NCI-H510A (cell line): Measurements from ENCODE around the gene HERC2.
"Not testable (repeated sequence)": the region's sequence is repeated elsewhere in the genome, so short reads cannot be mapped to it uniquely, and the experiment has no call there.

ENCODE experiments used
- DNase-seq: peaks from one replicate; lab custom pipeline; 2025; lab: John Stamatoyannopoulos, UW

The HERC2 gene

GRCh38 chr15:28179270-28179669, 142.7 kb downstream of the HERC2 start:
- no peak for DNase-seq

GRCh38 chr15:28178727-28179126, 143.3 kb downstream of the HERC2 start:
- no peak for DNase-seq

DNA sequence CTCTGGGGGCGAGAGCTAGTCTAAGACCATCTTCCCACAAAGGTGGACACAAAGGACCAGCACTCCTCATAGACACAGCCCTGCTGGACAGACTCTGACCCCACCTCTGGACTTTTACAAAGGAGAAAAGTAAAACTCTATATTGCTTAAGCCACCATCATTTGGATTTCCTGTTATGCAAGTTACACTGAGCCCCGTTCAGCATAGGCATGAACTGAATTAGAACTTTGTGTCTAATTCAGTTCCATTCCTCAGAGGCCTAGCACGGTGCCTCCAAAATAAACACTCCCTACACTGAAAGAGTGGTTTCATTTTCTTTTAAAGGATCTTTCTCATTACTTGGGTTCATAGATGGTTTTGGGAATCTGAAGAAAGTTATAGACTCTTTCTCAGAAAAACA, 143.7 kb downstream of the HERC2 start:
- DNase-seq: no peak

DNA sequence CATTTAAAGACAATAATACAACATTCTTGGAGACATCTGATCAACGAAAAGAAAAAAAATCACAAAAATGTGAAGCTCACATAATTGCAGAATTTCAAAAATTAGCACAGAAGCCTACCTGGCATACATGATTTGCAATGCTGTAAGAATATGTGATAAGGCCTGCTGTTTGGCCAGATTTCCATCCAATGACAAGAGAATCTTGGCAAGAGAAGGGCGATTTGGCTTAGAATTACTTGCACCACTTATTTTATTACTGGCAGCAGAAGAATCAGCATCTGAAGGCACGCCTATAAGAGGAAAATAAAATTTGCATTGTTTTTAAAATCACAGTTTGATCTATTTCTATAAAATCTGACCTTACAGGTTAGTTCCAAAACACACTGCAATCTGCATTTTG, 152.6 kb downstream of the HERC2 start:
- DNase-seq: no peak

DNA sequence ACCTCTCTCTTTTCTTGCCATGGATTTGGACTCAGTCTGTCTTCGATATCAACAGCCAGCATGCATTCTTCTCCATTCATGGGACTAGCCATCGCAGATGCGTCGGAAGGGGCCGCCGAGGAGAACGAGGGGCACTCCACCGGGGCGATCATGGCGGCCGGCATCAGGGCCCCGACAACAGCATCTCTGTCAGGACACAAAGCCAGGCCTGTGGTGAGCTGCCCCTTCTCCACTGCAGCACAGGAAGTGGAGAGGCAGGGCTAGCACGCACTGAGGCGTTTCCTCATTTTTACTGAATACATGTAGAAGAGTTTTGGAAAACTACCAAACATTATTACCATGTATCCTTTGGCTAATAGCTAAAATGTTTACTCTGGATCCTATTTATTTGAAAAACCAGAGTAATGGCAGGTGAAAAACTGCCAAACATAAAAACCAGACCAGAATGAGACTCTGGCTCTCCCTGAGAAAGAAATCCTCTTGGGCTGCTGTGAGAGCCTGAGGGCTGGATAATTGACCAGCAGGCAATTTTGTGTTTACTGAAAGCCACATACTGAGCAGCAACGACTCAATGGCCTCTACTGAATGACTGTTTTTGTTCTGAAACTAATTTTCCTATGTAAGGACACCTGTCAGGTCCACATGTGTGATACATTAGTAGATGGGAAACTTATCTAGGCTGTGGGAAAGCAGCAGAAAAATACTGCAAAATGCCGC, 153.4 kb downstream of the HERC2 start:
- DNase-seq: not testable (repeated sequence)

DNA sequence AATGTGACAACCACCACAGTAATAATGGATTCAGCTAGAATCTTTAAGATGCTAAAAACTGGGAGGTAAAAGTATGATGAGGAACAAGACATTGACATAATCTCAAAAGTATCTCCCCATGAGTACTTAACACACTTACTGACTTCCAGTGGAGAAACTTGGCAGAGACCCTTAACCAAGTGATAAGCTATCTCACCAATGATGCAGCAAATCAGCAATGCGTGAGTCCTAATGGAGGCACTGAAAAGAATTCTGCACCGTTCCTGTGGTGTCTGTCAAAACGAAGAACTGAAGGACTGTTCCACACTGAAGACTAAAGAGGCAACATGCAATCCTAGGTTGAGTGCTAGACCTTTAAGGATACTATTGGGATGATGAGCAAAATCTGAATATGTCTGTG, 154.9 kb downstream of the HERC2 start:
- DNase-seq: no peak

GRCh38 chr15:28165791-28166190, 156.2 kb downstream of the HERC2 start:
- DNase-seq: no peak

- DNase-seq: no peak
Observed at GRCh38 chr15:28164876-28165275, 157.1 kb downstream of the HERC2 start.

DNA sequence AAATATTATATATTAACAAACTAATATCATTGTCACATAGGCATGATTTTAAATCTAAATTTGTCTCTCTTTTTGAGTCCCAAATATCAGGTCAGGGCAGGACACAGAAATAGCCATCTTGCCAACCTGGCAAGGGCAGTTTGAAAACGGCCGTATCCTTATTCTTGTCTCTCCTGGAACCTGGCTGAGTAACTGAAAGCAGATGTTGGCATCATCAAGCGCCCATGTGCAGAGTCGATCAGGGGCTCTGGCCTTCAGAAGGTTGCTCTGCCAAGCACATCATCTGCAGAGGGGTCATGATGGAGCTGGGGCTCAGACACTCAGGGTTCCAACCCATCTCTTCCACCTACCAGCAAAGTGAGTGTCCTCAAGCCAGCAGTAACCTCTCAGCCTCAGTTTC, 167.7 kb downstream of the HERC2 start:
- DNase-seq: no peak

DNA sequence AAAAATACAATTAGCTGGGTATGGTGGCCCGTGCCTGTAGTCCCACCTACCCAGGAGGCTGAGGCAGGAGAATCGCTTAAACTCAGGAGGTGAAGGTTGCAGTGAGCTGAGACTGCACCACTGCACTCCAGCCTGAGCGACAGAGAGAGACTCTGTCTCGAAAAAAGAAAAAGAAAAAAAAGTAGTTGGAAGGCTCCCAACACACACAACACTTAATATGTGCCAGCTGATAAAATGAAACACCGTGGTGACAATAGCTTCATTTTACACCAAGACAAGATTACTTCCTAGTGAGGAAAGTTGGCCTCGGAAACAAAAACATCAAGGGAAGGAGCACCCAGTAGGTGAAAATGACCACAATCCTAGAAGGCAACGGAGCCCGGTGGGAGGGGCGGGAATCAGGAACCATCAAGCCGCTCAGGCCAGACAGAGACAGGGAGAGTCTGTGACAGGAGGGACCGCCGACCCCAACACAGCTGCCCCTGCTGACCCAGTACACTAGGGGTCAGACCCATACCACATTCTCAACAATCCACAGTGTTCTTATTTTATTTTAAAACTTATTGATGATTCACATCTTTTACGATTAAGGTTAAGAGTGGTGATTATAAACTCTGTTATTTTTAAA, 168.4 kb downstream of the HERC2 start:
- DNase-seq: no peak

DNA sequence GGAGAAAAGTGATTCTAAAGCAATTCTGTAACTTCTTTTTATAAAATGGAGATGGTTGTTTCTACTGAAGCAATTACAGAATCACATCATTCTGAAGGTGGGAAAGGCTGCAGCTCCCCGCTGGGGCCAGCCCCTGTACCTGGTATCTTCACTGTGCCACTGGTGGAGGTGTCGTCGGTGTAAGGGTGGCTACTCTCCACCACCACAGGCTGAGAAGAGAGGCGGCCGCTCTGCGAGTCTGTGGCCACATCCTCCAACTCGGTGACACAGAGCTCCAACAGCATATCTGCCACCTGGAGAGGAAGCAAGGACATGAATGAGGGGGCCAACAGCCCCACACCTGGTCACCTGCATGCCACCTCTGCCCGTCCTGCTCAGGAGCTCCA, 169.4 kb downstream of the HERC2 start:
- not testable (repeated sequence) for DNase-seq

DNA sequence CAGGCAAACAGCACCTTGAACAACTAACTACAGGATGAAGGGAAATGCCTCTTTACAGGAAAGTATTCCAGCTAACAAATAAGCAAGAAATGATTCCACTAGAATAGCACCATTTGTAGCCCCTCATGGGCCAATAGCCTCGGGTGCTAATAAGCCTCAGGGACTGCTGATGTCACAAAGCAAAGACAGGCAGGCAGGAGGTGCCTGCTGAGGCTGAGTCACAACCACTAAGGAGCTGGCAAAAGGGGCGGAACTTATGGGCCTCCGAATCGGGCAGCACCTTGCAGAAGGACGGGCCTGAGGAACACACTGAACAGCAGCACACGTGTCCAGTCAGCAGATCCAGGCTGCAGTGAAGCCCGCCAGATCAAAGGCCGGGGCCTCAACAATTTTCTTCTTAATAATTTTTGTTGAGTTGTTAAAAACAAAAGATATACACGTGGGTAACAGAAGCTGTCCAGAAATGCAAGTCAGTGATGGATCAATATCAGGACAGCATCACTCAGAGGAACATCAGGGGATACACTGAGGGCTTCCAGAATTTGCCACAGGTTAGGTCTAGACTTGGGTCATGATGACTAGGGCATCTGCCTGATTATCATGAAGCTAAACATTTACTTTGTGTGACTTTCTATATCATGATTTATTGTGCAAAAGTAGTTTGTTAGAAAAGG, 170.0 kb downstream of the HERC2 start:
- DNase-seq: not testable (repeated sequence)

GRCh38 chr15:28147801-28148200, 174.2 kb downstream of the HERC2 start:
- no peak for DNase-seq

DNA sequence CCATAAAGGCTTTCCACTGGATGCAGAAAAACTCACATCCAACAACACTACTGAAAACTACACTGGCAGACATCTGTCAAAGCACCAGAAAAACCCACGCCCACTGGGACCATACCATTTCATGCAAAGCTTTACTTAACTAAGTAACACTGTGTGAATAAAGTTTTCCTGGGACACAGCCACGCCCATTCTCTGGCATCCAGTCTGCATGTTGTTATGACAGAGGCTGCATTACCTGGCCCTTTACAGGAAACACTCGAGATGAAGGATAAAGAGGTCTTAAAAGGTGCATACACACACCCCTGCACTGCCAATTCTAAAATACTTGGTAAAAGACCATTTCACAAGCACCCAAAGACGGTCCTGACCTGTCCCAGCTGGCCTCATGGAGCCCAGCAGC, 176.6 kb downstream of the HERC2 start:
- DNase-seq: not testable (repeated sequence)

DNA sequence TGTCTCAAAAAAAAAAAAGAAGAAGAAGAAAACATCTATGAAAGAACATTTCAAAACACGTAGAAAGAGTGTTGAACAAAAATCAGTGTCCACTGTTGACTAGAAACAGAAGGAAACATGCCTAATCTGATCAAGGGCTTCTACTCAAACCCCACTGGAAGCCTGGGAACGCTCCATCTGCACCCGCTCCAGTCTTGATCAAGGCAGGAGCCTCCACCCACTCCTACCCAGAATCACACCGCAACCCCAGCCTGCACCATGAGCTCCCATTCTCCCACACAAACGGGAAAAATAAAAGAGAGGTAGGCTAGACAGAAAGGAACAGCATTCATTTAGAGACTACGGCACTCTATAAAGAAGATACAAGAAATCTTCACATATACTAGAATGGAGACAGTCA, 181.9 kb downstream of the HERC2 start:
- no peak for DNase-seq

- not testable (repeated sequence) for DNase-seq
Observed at GRCh38 chr15:28137408-28138039, 184.5 kb downstream of the HERC2 start.

DNA sequence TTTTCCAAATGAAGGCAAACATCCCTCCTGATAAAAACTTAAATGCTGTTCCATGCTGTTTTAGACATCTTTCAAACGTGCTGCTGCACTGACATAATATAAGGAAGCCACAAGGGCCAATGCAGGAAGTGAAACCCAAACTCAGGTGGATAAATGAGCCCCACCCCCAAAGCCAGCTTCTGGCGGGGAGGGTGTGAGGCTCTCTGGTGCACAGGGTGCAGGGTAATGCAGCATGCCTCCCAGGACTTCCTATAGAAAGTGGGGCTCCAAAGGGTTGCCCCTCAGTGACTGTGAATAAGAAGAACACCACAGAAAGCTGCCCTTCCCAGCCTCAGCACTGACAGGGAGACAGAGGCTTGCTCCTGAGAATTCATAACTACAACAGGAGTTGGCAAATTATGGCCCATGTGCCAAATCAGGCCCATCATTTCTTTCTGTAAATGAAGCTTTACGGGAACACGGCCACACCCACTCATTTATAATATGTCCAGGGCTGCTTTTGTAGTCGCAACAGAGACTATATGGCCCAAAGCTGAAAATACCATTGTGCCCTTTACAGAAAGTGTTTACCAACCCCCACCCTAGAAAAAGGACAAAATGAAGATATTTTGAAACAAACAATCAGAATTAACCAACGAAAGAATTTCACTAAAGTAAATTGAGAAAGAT, 185.6 kb downstream of the HERC2 start:
- DNase-seq: not testable (repeated sequence)

DNA sequence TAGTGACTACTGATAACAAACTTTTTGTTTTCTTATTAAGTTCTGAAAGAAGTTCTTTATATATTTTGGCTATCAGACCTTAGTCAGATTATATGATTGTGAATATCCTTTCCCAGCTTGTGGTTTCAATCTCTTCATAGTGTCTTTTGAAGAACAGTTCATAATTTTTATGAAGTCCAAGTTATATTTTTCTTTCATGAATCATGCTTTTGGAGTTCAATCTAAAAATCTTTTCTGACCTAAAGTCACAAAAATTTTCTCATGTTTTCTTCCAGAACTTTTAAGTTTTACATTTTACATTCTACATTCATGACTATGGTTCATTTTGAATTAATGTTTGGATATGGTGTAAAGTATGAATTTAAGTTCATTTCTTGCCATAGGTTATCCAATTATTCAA, 188.7 kb downstream of the HERC2 start:
- no peak for DNase-seq

DNA sequence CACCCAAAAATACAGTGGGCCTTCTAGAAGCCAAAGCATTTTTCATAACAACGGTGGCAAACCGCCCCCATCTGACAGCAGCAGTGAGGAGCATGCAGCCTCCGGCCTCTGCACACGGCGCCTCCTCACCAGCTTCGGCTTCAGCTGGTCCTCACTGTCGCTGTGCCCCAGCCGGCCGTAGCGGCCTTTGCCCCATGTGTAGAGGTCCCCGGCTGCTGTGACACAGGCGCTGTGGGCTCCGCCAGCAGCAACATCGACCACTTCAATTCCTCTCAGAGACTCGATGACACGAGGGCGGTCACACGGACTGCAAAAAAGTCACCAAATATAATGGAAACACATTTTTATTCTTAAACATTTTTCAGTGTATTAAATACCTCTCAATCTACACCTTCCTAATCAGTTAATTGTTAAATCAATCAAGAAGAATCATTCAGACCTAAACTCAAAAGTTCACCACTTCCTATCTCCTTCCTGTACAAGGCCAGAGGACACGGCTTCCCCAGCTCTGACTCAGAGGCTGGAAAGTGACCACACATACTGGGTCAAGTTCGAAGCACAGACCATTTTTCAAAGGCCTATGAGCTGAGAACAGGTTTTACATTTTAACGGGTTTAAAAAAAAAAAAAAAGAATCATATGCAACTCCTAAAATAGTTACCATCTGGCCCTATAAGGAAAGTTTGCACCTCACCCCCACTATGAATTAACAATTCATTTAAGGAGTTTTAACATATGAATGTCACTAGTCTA, 189.3 kb downstream of the HERC2 start:
- no peak for DNase-seq

DNA sequence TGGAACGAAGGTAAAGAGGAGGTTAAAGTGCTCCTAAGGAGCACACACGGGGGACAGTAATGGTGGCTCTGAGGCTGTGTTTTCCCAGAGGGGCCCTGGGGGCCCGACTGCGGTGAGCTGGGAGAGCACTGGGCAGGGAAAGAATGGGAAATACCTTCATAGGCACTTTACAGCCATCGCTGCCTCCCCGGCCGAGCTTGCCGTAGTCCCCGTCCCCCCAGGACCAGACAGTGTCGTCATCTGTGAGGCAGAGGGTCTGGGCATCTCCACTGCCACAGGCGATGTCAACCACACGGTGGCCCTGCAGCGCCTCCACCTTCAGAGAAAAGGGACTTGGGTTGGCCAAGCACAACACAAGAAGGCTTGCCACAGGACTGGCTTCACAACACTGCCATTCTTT, 190.0 kb downstream of the HERC2 start:
- no peak for DNase-seq

DNA sequence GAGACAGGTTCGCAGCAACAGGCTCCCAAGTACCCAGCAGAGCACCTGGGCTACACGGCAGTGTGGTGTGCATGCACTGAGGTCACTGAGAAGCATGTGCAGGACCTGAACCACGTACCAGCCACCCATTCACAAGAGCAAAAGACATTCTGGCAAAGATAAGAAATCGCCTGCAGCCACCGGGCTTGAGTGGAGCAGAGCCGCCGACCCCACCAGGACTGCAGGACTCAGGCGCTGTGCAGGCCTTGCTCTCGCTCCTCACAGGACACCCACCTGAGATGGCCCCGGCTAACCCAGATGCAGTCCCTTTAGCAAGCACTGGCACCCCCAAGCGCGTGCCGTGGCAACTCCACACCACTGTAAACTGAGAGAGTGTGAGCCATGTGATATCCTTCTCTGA, 190.6 kb downstream of the HERC2 start:
- DNase-seq: no peak

DNA sequence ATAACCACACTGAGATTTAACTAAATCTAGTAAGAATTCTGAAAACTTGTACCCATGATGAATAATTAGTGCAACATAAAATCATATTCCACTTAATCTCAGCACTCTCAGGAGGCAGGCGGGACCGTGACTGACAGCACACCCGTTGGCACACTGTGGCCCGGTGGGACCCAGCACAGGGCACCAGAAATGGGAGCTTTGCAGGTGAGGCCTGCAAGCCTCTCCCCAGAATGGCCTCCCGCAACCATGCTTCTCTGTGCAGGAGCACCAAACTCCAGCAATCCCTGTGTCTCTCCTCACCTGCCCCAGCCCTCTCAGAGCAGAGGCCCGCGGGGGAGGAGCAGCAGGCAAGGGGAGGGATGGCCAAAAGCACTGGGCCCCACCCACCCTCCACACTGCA, 191.3 kb downstream of the HERC2 start:
- DNase-seq: no peak
